Gastrocnemius medialis (tissue), 4 donors: ENCODE results near the gene COX7B2. TPM values are rescaled to one million over a fixed set of nuclear protein-coding genes. Genes with fewer than 3 reads are reported as not detected.

ENCODE experiments used
- ATAC-seq, 2 donors: fragments of 150-250 bp; one replicate each; pipeline ENCODE4 v1.9.1; 2016
- DNase-seq, 2 donors: peaks; one replicate each; pipeline ENCODE4 v3.0.0-alpha.2; 2019
- H3K27ac ChIP-seq, 4 donors: fragments of 200-600 bp; sonication (generic); 1 replicate in 1 of 4; 2 replicates in 3 of 4; pipeline ENCODE4 v1.5.1; 2016 to 2018; ENCODE audit warnings: mild to moderate bottlenecking in 2 of 4, moderate library complexity in 1 of 4
- H3K27me3 ChIP-seq, 3 donors: fragments of 200-600 bp; sonication (generic) in 2 of 3; 1 replicate in 1 of 3; 2 replicates in 2 of 3; pipeline versions ENCODE4 v1.5.1 to v1.6.0; 2016 to 2019; ENCODE audit warnings: mild to moderate bottlenecking in 1 of 3, moderate library complexity in 1 of 3
- H3K36me3 ChIP-seq, 2 donors: fragments of 200-600 bp; sonication (generic) in 1 of 2; one replicate each; pipeline ENCODE4 v1.5.1; 2017 to 2018
- H3K4me1 ChIP-seq, 2 donors: fragments of 200-600 bp; sonication (generic) in 1 of 2; one replicate each; pipeline ENCODE4 v1.5.1; 2016 to 2017; ENCODE audit warnings: mild to moderate bottlenecking in 2 of 2
- H3K4me3 ChIP-seq, 4 donors: fragments of 200-600 bp; sonication (generic) in 3 of 4; 1 replicate in 1 of 4; 2 replicates in 3 of 4; pipeline ENCODE4 v1.5.1; 2016 to 2019; ENCODE audit warnings: mild to moderate bottlenecking in 2 of 4
- H3K9me3 ChIP-seq, 3 donors: fragments of 200-600 bp; sonication (generic) in 2 of 3; 1 replicate in 1 of 3; 2 replicates in 2 of 3; pipeline ENCODE4 v1.5.1; 2016 to 2019
- POLR2A ChIP-seq, 2 donors: fragments of 450-650 bp; IDR thresholded peaks; one replicate each; pipeline ENCODE4 v1.6.1; 2017; ENCODE audit warnings: antibody characterized with exemption in 2 of 2, mild to moderate bottlenecking in 2 of 2, moderate library complexity in 2 of 2
- in situ Hi-C, 4 donors: fragments of 200-750 bp; cut with MboI; loops; one replicate each; pipeline versions ENCODE4 v1.15.0 to v1.8.0; 2017; ENCODE audit warnings: low sequenced_read_pairs in 4 of 4
- intact Hi-C: fragments of 100-400 bp; cut with DNase I; formaldehyde crosslinking; loops from one replicate; pipeline ENCODE4 v1.15.1; 2023; ENCODE audit warnings: low total_unique reads
- total RNA-seq, 4 donors: library from RNA; depleted of rRNA; stranded (reverse); fragments of >200 nt; gene quantifications; one replicate each; pipeline versions ENCODE4 v1.1.0 to v1.2.3, GENCODE V29; 2016
- TF ChIP-seq, protein P1 (sequence below), 5 experiments: fragments of 450-650 bp in 3 of 5; fragments of 200-600 bp in 2 of 5; sonication (generic) in 2 of 5; IDR thresholded peaks in 4 of 5; conservative IDR thresholded peaks in 1 of 5; 1 replicate in 4 of 5; 2 replicates in 1 of 5; pipeline ENCODE4 v1.5.1; 2016 to 2019; ENCODE audit warnings: antibody characterized with exemption in 5 of 5, mild to moderate bottlenecking in 3 of 5, moderate library complexity in 3 of 5

The COX7B2 gene, protein sequence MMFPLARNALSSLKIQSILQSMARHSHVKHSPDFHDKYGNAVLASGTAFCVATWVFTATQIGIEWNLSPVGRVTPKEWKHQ
- total RNA-seq, result not detected

DNA sequence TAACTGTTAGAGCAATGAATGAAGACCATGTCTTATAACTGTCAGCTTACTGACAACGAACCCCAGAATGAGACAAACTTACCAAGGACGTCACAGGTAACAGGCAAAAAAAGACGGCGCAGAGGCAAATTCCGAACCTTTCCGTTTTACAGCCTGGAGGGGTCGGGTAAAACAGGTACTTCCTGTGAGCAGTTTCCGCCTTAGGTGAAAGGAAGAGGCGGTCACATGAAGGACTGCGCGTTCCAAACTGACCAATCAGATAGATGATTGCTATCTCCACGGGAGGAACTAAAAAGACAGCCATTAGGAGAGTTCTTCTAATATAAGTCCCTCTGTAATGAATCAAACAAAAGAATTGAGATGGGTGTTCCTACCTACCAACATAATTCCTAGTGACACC is at the start of gene COX7B2:
Gene COX7B2, minus strand, starts transcription at position 168 of the 400 bp plus-strand sequence. CDS start 174,053 bp downstream, outside the sequence.
- no peak for TF ChIP-seq POLR2A (IDR thresholded peaks at IDR 0.05)
- TF ChIP-seq, protein P1, sequence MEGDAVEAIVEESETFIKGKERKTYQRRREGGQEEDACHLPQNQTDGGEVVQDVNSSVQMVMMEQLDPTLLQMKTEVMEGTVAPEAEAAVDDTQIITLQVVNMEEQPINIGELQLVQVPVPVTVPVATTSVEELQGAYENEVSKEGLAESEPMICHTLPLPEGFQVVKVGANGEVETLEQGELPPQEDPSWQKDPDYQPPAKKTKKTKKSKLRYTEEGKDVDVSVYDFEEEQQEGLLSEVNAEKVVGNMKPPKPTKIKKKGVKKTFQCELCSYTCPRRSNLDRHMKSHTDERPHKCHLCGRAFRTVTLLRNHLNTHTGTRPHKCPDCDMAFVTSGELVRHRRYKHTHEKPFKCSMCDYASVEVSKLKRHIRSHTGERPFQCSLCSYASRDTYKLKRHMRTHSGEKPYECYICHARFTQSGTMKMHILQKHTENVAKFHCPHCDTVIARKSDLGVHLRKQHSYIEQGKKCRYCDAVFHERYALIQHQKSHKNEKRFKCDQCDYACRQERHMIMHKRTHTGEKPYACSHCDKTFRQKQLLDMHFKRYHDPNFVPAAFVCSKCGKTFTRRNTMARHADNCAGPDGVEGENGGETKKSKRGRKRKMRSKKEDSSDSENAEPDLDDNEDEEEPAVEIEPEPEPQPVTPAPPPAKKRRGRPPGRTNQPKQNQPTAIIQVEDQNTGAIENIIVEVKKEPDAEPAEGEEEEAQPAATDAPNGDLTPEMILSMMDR (IDR thresholded peaks at IDR 0.05 in 4 of 5, conservative IDR thresholded peaks at IDR 0.05 in 1 of 5), result no peak

DNA sequence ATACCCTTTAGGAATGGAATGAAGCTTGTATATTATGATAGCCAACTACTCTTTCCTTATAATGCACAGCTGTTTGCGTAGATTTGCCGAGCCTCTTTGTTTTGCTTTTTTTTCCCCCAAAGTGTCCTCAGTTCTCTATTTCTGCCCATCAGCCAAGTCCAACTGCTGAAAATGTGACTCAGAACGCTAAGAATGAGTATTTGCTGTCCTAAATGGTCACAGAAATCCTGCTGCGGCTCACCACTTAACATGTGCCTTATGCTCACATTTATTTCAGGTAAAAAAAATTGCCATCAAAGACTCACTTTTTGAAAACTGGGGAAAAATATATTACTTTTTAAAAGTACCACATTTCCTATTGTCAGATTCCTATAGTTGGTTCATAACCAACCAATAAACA is 47.4 kb upstream of the COX7B2 start:
- Histone ChIP-seq H3K27ac (no peak overlapping the region), H3K4me1 (no peaks in the 10 kb centered on the region), H3K9me3 (no peaks in the 10 kb centered on the region), H3K4me3 (no peak overlapping the region), H3K27me3 (no peaks in the 10 kb centered on the region), H3K36me3 (no peaks in the 10 kb centered on the region)
- ATAC-seq (no peak), DNase-seq (no peak)
- intact Hi-C loops (no loop called here), in situ Hi-C loops (no loop called here)
- no peak for TF ChIP-seq POLR2A (IDR thresholded peaks at IDR 0.05)
- TF ChIP-seq, protein P1 (IDR thresholded peaks at IDR 0.05 in 4 of 5, conservative IDR thresholded peaks at IDR 0.05 in 1 of 5), result no peak

More for the DNA sequence above, at the start of gene COX7B2:
- no peaks in the 10 kb centered on the region for H3K27me3 ChIP-seq
- no peaks in the 10 kb centered on the region for H3K36me3 ChIP-seq
- H3K9me3 ChIP-seq, result no peaks in the 10 kb centered on the region
- in situ Hi-C loops (no loop called here), intact Hi-C loops (no loop called here)
- ATAC-seq (no peak), DNase-seq (no peak)
- H3K4me3 ChIP-seq, result no peak within 1 kb of the TSS
- no peaks in the 10 kb centered on the region for H3K4me1 ChIP-seq
- H3K27ac ChIP-seq, result no peak within 1 kb of the TSS

DNA sequence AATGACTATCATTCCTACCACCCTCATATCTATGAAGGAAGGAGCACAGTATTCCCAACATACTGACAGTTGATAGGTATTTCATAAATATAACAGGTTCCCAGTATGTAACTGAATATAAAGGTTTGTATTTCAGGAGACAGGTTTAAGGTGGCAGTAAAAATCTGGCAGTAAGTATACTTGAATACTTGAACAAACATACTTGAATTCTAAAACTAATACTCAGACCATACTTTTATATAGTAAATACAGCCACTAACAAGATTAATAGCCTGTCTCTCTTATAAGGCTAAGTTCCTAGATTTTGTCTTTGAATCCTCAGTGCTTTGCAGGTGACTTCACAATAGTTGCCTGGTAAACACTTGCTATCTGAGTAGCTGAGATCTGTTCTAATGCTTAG is 46.6 kb upstream of the COX7B2 start:
- Histone ChIP-seq H3K4me1 (no peaks in the 10 kb centered on the region), H3K27me3 (no peaks in the 10 kb centered on the region), H3K27ac (no peak overlapping the region), H3K36me3 (no peaks in the 10 kb centered on the region), H3K9me3 (no peaks in the 10 kb centered on the region), H3K4me3 (no peak overlapping the region)
- DNase-seq, result no peak
- no peak for ATAC-seq
- in situ Hi-C loops, result no loop called here
- intact Hi-C loops, result no loop called here
- TF ChIP-seq POLR2A (IDR thresholded peaks at IDR 0.05), result no peak
- TF ChIP-seq, protein P1 (IDR thresholded peaks at IDR 0.05 in 4 of 5, conservative IDR thresholded peaks at IDR 0.05 in 1 of 5), result no peak

DNA sequence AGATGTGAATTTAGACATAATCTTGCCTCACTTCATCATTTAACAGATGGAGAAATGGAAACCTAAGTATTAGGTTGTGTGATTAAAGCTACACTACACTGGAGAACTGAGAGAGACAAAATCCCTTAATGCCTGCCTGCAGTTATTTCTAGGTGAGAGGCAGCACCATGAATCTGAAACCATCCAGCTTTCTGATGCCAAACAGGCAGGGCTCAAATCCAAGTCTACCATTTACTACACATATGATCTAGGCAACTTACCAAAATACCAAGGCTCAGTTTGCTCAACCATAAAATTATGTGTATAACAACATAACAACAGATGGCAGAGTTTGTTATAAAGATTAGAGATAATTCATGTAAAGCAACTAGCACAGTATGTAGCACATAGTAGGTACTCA is 45.6 kb upstream of the COX7B2 start:
- no peak overlapping the region for H3K27ac ChIP-seq
- ATAC-seq, result no peak
- H3K9me3 ChIP-seq, result no peaks in the 10 kb centered on the region
- in situ Hi-C loops, result no loop called here
- H3K36me3 ChIP-seq, result no peaks in the 10 kb centered on the region
- H3K27me3 ChIP-seq, result no peaks in the 10 kb centered on the region
- H3K4me3 ChIP-seq, result no peak overlapping the region
- DNase-seq, result no peak
- no peaks in the 10 kb centered on the region for H3K4me1 ChIP-seq
- intact Hi-C loops, result no loop called here
- TF ChIP-seq, protein P1 (IDR thresholded peaks at IDR 0.05 in 4 of 5, conservative IDR thresholded peaks at IDR 0.05 in 1 of 5), result no peak
- TF ChIP-seq POLR2A (IDR thresholded peaks at IDR 0.05), result no peak

DNA sequence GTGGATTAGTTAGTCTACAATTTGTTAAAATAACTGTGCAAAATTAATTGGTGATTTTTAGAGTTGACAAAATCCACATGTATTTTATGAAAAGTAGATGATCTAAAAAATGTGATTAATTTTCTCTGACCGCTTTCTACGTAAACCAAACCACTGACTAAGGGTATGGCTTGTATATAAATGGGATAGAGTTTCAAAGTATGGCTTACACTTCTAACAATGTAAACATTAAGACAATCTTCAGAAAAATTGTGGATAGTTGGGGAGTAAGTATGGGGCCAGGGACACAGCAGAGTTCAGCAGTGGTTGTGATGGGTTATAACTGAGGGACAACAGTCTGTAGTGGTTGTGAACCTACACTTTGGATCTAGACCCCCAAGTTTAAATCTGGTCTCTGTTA is 44.5 kb upstream of the COX7B2 start:
- Histone ChIP-seq H3K9me3 (no peaks in the 10 kb centered on the region), H3K4me1 (no peaks in the 10 kb centered on the region), H3K27ac (no peak overlapping the region), H3K4me3 (no peak overlapping the region), H3K27me3 (no peaks in the 10 kb centered on the region), H3K36me3 (no peaks in the 10 kb centered on the region)
- in situ Hi-C loops (no loop called here), intact Hi-C loops (no loop called here)
- no peak for TF ChIP-seq POLR2A (IDR thresholded peaks at IDR 0.05)
- TF ChIP-seq, protein P1 (IDR thresholded peaks at IDR 0.05 in 4 of 5, conservative IDR thresholded peaks at IDR 0.05 in 1 of 5), result no peak
- DNase-seq, result no peak
- no peak for ATAC-seq
